A673 (cell line): Measurements from ENCODE around the gene ZNF625.

Experiments used
- CTCF ChIP-seq: fragments of 300-800, 200-600 bp; sonication (generic); conservative IDR thresholded peaks from 2 replicates; pipeline ENCODE4 v1.5.1; 2017; ENCODE audit warnings: low read depth, mild to moderate bottlenecking, antibody characterized with exemption, low read length, moderate library complexity, mixed read lengths
- EZH2 ChIP-seq: fragments of 200-600 bp; sonication (generic); IDR thresholded peaks from 2 replicates; pipeline ENCODE4 v1.6.1; 2017; ENCODE audit warnings: borderline replicate concordance, low read depth, mild to moderate bottlenecking, mixed read lengths, antibody characterized with exemption, low read length; ENCODE audit not compliant: poor library complexity, severe bottlenecking

DNA sequence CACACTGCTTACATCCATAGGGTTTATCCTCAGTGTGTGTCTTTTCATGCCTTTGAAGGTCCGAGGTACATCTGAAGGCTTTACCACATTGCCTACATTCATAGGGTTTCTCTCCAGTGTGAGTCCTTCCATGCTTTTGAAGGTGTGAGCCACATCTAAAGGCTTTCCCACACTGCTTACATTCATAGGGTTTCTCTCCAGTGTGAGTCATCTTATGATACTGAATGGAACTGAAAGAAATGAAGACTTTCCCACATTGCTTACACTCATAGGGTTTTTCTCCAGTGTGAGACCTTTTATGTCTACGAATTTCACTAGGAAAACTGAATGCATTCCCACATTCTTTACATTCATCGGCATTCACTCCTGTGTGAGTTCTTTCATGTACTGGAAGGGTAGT, 23.5 kb downstream of the ZNF625 start:
- TF ChIP-seq EZH2 (no peak), CTCF (no peak)
